ENCODE data around the gene MCF2L.

- TF ChIP-seq CTCF (IDR thresholded peaks at IDR 0.05) (no peak), POLR2A (IDR thresholded peaks at IDR 0.05) (no peak)
Observed at GRCh38 chr13:113121928-113122471, 153.0 kb downstream of the MCF2L start.

Data from body of pancreas (tissue), 4 donors.